Effector memory CD4-positive, alpha-beta T cell (primary cell): Measurements from ENCODE around the gene ZNF148.

Experiments
- DNase-seq, 3 donors: peaks; one replicate each; pipeline ENCODE4 v3.0.0-alpha.2; 2020
- H3K27ac ChIP-seq: 2 replicates; pipeline ENCODE4 v1.7.0; 2013; ENCODE audit warnings: mild to moderate bottlenecking, low read length, moderate library complexity; ENCODE audit not compliant: insufficient read depth, poor library complexity, severe bottlenecking
- H3K27me3 ChIP-seq: replicated peaks from 2 replicates; pipeline ENCODE4 v1.7.0; 2013; ENCODE audit warnings: mild to moderate bottlenecking, low read length; ENCODE audit not compliant: insufficient read depth, control insufficient read depth, poor library complexity, severe bottlenecking
- H3K36me3 ChIP-seq: 2 replicates; pipeline ENCODE4 v1.7.0; 2013; ENCODE audit warnings: mild to moderate bottlenecking, low read length, moderate library complexity; ENCODE audit not compliant: control insufficient read depth, insufficient read depth
- H3K4me1 ChIP-seq: 2 replicates; pipeline ENCODE4 v1.7.0; 2013; ENCODE audit warnings: low read length, mild to moderate bottlenecking; ENCODE audit not compliant: control insufficient read depth, insufficient read depth, poor library complexity, severe bottlenecking
- H3K4me3 ChIP-seq: 2 replicates; pipeline ENCODE4 v1.7.0; 2013; ENCODE audit warnings: low read length, low read depth, mild to moderate bottlenecking; ENCODE audit not compliant: insufficient read depth, poor library complexity, severe bottlenecking
- H3K9me3 ChIP-seq: 2 replicates; pipeline ENCODE4 v1.7.0; 2013; ENCODE audit warnings: mild to moderate bottlenecking, low read length, moderate library complexity; ENCODE audit not compliant: control insufficient read depth

The ZNF148 gene

GRCh38 chr3:125219261-125219701 lies 155.8 kb downstream of the ZNF148 start:
- Histone ChIP-seq H3K27ac (no peak overlapping the region), H3K9me3 (no peaks in the 10 kb centered on the region)
- DNase-seq, result no peak

GRCh38 chr3:125214738-125215137 lies 160.4 kb downstream of the ZNF148 start:
- Histone ChIP-seq H3K27ac (no peak overlapping the region), H3K27me3 (peaks cover 34% of the 10 kb centered on the region), H3K4me1 (peaks cover 9% of the 10 kb centered on the region), H3K36me3 (no peaks in the 10 kb centered on the region), H3K4me3 (no peak overlapping the region), H3K9me3 (no peaks in the 10 kb centered on the region)
- DNase-seq, result no peak

More at GRCh38 chr3:125219261-125219701, 155.8 kb downstream of the ZNF148 start:
- Histone ChIP-seq H3K36me3 (no peaks in the 10 kb centered on the region), H3K4me3 (no peak overlapping the region), H3K27me3 (peaks cover under 1% of the 10 kb centered on the region), H3K4me1 (no peaks in the 10 kb centered on the region)

GRCh38 chr3:125213946-125214542 lies 161.1 kb downstream of the ZNF148 start:
- H3K27me3 ChIP-seq, result peaks cover 34% of the 10 kb centered on the region
- H3K36me3 ChIP-seq, result no peaks in the 10 kb centered on the region
- H3K9me3 ChIP-seq, result no peaks in the 10 kb centered on the region
- no peak overlapping the region for H3K4me3 ChIP-seq
- H3K27ac ChIP-seq, result no peak overlapping the region
- no peak for DNase-seq
- H3K4me1 ChIP-seq, result peaks cover 9% of the 10 kb centered on the region

GRCh38 chr3:125213364-125213755 lies 161.8 kb downstream of the ZNF148 start:
- no peak for DNase-seq
- Histone ChIP-seq H3K4me1 (peaks cover 9% of the 10 kb centered on the region), H3K9me3 (no peaks in the 10 kb centered on the region), H3K4me3 (no peak overlapping the region), H3K27me3 (peaks cover 34% of the 10 kb centered on the region), H3K27ac (no peak overlapping the region), H3K36me3 (no peaks in the 10 kb centered on the region)

- peaks cover 34% of the 10 kb centered on the region for H3K27me3 ChIP-seq
- H3K36me3 ChIP-seq, result no peaks in the 10 kb centered on the region
- H3K4me1 ChIP-seq, result peaks cover 9% of the 10 kb centered on the region
- no peaks in the 10 kb centered on the region for H3K9me3 ChIP-seq
- H3K27ac ChIP-seq, result no peak within 1 kb of the TSS
- peak within 1 kb of the TSS; percentile 32 for H3K4me3 ChIP-seq
- DNase-seq, result no peak
Observed at GRCh38 chr3:125212509-125213363, 162.4 kb downstream of the ZNF148 start, which contains the start of gene SLC12A8. TSS of gene SLC12A8 (minus strand) at chr3:125212748. CDS start at chr3:125211349, 1,399 bp downstream.

GRCh38 chr3:125212091-125212508 lies 163.0 kb downstream of the ZNF148 start:
- no peak for DNase-seq
- H3K9me3 ChIP-seq, result no peaks in the 10 kb centered on the region
- H3K36me3 ChIP-seq, result no peaks in the 10 kb centered on the region
- peak overlapping the region; percentile 32 for H3K4me3 ChIP-seq
- H3K27me3 ChIP-seq, result peaks cover 34% of the 10 kb centered on the region
- H3K27ac ChIP-seq, result no peak overlapping the region
- peaks cover 9% of the 10 kb centered on the region for H3K4me1 ChIP-seq

- Histone ChIP-seq H3K27me3 (peaks cover 34% of the 10 kb centered on the region), H3K4me3 (no peak overlapping the region), H3K27ac (no peak overlapping the region), H3K4me1 (peaks cover 9% of the 10 kb centered on the region), H3K36me3 (no peaks in the 10 kb centered on the region), H3K9me3 (no peaks in the 10 kb centered on the region)
- no peak for DNase-seq
Observed at GRCh38 chr3:125211523-125212090, 163.5 kb downstream of the ZNF148 start.

GRCh38 chr3:125207949-125208568 lies 167.1 kb downstream of the ZNF148 start:
- H3K9me3 ChIP-seq, result no peaks in the 10 kb centered on the region
- no peak for DNase-seq
- no peak overlapping the region for H3K4me3 ChIP-seq
- no peak overlapping the region for H3K27ac ChIP-seq
- no peaks in the 10 kb centered on the region for H3K36me3 ChIP-seq
- peaks cover 21% of the 10 kb centered on the region for H3K27me3 ChIP-seq
- peaks cover 9% of the 10 kb centered on the region for H3K4me1 ChIP-seq

GRCh38 chr3:125207507-125207906 lies 167.6 kb downstream of the ZNF148 start:
- no peak for DNase-seq
- H3K36me3 ChIP-seq, result no peaks in the 10 kb centered on the region

More at GRCh38 chr3:125207507-125207906, 167.6 kb downstream of the ZNF148 start:
- Histone ChIP-seq H3K27me3 (peaks cover 17% of the 10 kb centered on the region), H3K4me3 (no peak overlapping the region), H3K4me1 (peaks cover 9% of the 10 kb centered on the region), H3K9me3 (no peaks in the 10 kb centered on the region), H3K27ac (no peak overlapping the region)
